Activated CD8-positive, alpha-beta memory T cell treated with anti-CD3 and anti-CD28 coated beads, Interleukin-2, amount 50 U/mL, for 48 hours (primary cell): ENCODE measurements around the gene ETV5.
A peak's percentile ranks its signal among the peaks of the same experiment; 100 is the strongest.
"Not testable (repeated sequence)": the region's sequence is repeated elsewhere in the genome, so short reads cannot be mapped to it uniquely, and the experiment has no call there.

Experiments
- DNase-seq: peaks from one replicate; pipeline ENCODE4 v3.0.0-alpha.2; 2020

Gene ETV5

GRCh38 chr3:186059192-186059591, 49.7 kb downstream of the ETV5 start:
- no peak for DNase-seq

DNA sequence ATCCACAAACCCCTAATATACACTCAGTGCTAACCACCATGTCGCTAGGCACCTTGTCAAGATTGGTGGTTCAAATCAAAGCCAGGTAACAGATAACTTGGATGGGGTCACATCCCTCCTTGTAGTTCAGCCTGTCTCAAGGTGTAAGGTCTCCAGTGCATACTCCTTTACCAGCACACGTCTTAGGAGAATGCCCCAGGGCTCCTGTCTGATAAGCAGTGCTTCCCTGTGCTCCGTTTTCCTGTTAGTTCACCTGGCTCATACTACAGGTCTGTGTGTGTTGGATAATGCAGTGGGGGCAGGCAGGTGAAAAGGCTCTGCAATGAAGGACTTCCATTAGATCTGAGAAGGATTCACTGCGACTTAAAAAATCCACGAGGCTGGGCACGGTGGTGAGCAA, 50.7 kb downstream of the ETV5 start:
- no peak for DNase-seq

GRCh38 chr3:186057594-186057993, 51.3 kb downstream of the ETV5 start:
- DNase-seq, result no peak

- no peak for DNase-seq
Measured at GRCh38 chr3:186054792-186055352, 54.0 kb downstream of the ETV5 start.

- DNase-seq, result no peak
Measured at GRCh38 chr3:186053954-186054791, 54.7 kb downstream of the ETV5 start.

GRCh38 chr3:186052096-186052840, 56.6 kb downstream of the ETV5 start:
- DNase-seq, result no peak

DNA sequence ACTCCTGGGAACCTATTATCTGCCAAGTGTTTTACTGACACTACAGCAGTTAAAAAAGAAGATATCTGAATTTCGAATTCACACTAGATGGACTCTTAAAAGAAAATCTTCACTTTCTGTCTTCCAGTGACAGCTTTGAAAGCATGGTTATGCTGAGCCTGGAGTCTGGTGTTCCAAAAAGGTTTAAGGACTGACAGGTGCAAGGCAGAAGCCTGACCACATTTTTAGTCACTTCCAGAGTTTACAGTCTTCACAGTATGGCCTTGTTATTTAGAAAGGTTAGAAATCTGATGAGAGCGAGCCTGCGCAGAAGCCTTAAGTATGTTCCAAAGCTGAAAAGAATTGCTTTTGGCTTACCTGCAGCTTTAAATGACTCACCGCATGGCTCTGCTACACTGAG, 59.9 kb downstream of the ETV5 start:
- DNase-seq, result no peak

GRCh38 chr3:186048119-186048518, 60.8 kb downstream of the ETV5 start:
- DNase-seq, result no peak

GRCh38 chr3:186046838-186047237, 62.1 kb downstream of the ETV5 start:
- no peak for DNase-seq

GRCh38 chr3:186044968-186045367, 63.9 kb downstream of the ETV5 start:
- DNase-seq, result no peak

GRCh38 chr3:186044427-186044826, 64.5 kb downstream of the ETV5 start:
- no peak for DNase-seq

DNA sequence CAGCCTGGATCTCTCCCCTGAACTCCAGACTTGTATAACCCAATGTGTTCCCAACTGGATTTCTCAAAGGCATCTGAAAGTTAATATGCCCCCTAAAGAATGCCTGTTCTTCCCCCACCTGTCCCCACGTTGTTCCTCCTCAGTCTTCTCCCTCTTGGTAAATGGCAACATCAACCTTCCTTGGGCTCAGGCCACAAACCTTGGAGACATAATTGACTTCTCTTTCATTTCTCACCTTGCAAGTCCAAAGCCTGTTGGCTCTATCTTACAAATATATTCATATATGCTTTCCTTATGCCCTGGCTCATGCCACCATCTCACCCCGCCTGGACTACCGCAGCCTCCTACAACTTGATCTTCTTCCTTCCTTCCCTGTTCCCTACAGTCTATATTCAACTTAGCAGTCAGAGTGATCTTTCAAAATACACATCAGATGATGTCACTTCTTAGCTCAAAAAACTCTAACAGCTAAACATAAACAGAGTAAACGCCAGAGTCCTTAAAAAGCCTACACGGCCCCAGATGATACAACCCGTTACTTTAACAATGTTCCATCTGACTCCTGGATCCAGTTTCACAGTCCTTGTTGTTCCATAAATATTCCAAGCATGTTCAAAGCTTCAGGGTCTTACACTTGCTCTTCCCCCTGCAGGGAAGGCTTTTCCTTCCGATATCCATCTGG, 66.2 kb downstream of the ETV5 start:
- DNase-seq, result no peak

GRCh38 chr3:186042036-186042435, 66.9 kb downstream of the ETV5 start:
- DNase-seq, result no peak

DNA sequence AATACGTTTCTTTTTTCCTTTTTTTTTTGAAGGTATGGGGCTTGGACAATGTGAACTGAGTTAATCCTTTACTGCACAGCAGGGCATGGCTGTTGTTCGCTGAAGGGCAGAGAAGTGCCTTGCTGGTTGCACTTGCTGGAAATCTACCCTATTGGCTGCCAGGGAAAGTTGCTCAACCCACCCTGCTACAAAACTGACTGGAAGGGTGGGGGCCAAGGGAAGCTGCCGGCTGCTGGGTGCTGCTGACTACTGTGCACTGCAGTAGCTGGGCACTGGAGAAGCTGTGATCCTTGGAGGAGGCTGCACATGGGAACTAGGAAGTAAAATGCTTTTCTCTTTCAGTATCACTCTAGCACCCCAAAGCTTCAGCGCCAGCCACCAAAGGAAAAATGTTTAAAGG, 70.5 kb downstream of the ETV5 start:
- DNase-seq, result no peak

DNA sequence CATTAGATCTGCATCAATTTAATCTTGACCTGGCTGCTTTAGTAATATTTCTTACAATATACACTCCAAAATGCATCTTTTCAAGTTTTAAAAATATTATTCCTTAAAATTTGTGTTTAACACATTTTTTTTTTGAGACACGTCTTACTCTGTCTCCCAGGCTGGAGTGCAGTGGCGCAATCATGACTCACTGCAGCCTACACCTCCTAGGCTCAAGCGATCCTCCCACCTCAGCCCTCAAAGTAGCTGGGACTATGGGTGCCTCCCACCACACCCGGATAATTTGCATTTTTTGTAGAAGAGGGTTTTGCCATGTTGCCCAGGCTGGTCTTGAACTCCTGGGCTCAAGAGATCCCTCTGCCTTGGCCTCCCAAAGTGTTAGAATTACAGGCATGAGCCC, 73.6 kb downstream of the ETV5 start:
- no peak for DNase-seq

- no peak for DNase-seq
Measured at GRCh38 chr3:186032321-186032720, 76.6 kb downstream of the ETV5 start.

DNA sequence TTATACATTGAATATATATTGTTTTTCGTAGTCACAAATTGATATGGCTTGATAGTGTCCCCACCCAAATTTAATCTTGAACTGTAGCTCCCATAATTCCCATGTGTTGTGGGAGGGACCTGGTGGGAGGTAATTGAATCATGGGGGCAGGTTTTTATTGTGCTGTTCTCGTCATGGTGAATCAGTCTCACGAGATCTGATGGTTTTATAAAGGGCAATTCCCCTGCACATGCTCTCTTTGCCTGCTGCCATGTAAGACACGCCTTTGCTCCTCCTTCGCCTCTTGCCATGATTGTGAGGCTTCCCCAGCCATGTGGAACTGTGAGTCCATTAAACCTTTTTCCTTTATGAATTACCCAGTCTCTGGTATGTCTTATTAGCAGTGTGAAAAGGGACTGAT, 82.9 kb downstream of the ETV5 start:
- not testable (repeated sequence) for DNase-seq

DNA sequence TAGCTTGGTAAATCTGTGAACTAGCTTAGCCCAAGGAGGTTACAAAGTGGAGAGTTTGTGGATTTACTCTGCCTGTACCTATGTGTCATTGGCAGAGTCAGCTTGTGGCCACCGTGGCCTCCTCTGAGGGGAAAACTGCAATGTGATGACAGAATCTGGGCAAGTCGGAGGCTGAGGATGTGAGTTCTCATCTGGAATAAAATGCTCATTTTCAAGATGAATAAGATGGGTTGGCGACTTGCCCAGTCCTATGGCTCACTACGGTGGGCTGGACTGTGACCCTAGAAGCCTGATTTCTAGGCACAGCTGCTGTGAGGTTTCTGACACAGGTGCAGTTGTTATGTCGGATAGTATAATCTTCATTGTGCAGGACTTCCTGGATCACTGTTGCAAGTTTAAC, 83.7 kb downstream of the ETV5 start:
- peak; percentile 84 for DNase-seq

GRCh38 chr3:186024210-186024609, 84.7 kb downstream of the ETV5 start:
- DNase-seq, result no peak

- DNase-seq, result no peak
Measured at GRCh38 chr3:186022931-186023330, 86.0 kb downstream of the ETV5 start.

DNA sequence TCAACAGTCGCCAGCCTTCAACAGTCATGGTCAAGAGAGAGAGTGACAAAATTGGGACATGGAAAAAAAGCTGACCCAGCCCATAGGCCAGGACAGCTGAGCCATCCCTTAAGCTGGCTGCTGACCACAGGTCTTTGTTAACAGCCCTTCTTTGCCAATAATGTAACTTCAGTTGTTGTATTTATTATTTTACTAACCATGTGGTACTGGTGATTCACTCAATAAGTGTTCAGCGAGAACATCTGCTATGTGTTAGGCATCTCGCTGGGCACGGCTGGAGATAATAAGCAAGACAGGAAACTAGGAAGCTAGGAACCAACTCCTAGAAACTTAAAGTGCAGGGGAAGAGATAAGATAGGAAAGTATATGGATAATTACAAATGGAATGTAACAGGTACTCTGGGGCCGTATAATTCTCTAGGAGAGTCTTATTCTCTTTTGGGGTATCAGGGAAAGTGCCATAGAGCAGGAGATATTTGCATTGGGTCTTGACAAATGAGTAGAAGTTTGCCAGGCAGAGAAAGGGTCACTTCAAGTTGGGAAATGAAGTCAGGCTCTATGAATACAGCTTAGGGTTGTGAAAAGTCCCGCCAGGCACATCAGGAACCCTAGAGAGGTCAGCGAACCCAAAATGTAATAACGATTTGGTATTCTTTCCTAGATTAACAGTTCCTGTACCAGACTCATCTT, 87.1 kb downstream of the ETV5 start:
- DNase-seq, result no peak

DNA sequence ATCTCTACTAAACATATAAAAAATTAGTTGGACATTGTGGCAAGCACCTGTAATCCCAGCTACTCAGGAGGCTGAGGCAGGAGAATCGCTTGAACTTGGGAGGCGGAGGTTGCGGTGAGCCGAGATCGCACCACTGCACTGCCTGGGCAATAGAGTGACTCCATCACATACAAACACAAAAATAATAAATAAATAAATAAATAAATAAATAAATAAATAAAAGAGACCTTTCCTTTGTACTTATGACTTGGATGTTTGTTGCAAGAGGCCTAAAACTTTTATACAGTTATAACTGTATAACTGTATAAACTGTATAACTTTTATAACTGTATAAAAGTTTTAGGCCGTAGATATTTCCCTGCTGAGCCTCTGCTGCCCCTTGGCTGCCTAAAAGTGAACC, 87.6 kb downstream of the ETV5 start:
- DNase-seq, result not testable (repeated sequence)

DNA sequence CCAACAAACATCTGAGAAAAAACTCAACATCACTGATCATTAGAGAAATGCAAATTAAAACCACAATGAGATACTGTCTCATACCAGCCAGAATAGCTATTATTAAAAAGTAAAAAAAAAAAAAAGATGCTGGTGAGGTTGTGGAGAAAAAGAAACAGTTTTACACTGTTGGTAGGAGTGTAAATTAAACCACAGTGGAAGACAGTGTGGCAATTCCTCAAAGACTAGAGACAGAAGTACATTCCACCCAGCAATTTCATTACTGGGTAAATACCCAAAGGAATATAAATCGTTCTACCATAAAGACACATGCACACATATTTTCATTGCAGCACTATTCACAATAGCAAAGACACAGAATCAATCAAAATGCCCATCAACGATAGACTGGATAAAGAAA, 89.6 kb downstream of the ETV5 start:
- DNase-seq, result not testable (repeated sequence)
